Effector CD8-positive, alpha-beta T cell (primary cell): ENCODE measurements around the gene KPNB1.

Source experiments
- DNase-seq: peaks from one replicate; lab custom pipeline; 2025; lab: John Stamatoyannopoulos, UW

Gene KPNB1

DNA sequence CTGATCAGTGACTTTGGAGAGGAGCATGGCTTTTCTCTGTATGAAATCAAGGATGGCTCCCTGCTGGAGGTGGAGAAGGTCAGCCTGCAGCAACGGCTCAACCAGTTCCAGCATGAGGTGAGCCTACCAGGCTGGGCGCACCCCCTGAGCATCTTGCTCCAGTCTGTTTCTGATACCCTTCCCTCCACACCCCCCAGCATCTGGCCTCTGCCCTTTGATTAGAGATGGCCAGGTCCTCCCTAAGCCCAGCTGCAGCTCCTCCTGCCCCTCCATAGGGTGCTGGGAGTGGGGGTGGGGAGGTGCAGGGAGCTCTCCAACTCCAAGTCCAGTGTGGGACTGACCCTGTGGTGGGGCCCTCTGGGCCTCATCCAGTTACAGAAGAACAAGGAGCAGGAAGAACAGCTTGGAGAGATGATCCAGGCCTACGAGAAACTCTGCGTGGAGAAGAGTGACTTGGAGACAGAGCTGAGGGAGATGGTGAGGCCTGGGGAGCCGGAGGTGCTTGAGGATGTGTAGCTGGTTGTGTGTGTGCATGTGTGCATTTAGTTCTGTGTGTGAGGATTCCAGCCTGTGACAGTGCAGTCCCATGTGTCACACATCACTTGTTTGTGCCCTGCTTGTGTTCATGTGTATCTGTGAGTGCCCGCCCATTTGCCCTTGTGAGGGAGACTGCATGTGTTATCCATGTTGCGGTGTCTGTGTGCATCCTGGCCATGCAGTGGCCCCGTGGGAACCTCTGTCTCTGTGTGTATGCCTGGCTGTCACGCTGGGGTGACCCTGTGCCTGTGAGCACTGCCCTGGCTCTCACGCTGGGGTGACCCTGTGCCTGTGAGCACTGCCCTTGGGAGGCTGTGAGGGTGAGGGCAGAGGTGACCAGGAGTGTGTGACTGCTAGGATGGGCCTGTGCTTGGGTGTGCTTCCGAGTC, 47.3 kb downstream of the KPNB1 start:
- no peak for DNase-seq

DNA sequence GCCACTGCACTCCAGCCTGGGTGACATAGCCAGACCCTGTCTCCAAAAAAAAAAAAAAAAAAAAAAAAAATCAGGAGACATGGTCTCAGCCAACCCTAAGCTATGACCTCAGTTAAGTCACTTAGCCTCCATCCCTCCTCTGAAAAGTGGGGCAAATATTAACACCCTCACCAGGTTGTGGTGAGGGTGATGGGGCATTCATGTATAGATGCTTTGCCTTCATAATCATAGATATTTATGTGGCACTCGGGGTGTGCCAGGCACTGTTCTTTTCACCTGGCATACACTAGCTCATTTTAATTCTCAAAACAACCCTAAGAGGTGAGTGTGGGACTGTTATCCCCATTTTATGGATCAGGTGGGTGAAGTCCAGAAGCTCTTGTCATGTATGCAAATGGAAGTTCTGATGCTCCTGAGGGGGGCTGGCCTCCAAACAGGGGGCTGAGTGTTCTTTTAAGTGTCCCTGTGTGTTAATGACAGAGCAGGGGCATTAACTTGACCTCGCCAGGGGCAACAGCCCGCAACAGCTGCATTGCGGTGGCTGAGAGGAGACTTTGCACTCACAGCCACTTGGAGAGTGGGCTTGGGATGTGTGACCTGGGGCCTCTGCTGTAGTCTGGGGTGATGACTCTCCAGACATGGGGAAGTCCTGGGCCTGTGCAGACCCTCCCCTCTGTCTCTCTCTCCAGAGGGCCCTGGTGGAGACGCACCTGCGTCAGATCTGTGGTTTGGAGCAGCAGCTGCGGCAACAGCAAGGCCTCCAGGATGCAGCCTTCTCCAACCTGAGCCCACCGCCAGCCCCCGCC, 48.4 kb downstream of the KPNB1 start:
- DNase-seq: no peak

DNA sequence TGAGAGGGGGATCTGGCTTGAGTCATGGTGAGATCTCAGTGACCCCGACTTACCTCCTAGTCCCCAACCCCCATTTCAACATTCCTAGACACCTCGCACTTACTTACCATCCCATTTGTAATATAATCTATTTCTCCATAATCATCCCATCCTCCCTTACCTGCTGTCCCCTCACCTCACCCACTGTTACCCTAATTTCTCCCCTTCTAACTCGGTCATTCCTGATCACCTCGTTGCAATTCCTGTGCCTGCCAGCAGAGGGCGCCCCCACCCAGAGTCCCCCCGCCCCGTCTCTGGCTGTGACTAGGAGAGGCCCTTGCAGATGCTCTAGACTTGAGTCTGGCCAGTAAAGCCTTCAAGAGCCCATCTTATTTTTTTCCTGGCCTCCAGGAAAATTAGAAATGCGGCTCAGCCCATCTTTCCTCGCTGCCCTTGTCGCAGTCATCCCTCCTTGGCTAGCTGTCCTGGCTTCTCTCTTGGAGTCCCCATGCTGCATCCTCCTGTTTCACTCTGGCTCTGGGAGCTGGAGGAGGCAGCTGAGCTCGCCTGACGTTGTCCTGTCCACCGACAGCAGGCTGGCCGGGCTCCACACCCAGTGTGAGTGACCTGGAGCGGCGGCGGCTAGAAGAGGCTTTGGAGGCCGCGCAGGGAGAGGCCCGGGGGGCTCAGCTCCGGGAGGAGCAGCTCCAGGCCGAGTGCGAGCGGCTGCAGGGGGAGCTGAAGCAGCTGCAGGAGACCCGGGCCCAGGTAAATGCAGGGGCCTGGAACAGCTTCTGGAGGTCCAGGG, 49.2 kb downstream of the KPNB1 start:
- peak; percentile 69 for DNase-seq

DNA sequence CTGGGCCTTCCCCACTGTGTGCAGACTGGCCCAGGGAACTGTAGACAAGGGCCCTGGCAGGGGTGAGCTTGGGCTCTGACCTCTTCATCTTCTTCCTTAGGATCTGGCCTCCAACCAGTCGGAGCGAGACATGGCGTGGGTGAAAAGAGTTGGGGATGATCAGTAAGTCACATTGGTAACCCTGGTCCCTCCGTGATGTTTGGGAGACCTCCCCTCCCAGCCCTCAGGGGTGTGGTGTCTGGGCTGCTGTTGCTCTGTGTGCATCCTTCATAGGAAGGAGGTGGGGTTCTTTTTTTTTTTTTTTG, 49.8 kb downstream of the KPNB1 start:
- DNase-seq: no peak

DNA sequence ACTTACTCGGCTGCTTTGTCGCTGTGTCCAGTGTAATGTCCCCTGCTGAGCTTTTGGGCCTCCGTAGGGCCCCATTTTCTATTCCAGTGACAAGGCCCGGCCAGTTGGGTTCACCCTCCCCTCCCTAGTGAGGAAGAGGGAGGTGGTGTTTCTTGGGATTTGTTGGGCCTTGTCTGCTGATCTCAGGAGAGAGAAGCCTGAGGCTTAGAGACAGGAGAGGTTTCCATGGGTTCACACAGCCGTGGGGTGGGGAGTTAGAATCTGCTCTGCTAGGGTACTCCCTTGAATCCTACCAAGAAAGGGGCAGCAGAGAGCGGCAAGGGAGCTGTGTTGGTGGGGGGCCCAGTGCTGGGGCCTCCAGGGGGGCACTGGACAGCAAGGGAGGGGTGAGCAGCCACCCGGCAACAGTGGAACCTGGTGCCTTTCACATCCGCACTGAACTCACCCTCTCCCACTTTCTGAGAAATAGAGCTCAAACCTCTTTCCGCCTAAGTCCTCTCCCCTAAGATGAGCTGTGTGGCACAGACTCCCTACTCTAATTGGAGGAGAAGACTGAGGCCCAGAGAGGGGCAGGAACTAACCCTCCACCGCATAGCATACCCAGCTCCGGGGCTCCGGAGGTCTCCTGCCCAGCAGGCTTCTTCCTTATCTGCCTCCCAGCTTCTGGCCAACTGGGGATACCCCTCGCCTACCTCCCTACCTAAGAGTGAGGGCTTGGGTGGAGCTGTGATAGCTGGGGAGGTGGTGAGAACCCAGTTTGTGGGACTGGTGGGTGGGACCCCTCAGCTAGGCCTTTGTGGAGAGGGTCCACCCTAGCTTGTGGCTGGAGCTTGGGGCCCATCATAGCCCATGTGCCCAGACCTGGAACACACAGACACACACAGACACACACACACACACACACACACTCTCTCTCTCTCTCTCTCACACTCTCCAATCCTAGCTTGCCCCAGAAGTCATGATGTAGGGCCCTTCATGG, 51.0 kb downstream of the KPNB1 start:
- no peak for DNase-seq

DNA sequence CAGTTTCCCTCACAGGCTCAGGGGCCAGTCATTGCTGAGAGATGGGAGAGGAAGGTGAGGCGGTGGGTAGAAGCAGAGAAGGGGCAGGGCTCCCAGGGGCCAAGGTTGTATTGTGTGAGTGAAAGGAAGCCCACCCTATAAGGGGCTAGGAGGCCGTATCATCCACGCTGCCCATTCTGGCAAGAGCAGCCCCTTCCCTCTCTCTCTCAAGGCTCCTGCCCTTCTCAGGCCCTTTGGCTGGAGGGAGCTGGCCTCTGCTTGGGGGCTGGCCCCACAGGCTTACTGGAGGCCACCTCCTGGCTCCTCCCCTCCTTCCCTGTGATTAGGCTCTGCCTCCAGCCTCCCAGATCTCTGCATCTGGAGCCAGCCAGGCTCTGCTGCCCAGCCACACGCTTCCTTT, 51.9 kb downstream of the KPNB1 start:
- DNase-seq: no peak

DNA sequence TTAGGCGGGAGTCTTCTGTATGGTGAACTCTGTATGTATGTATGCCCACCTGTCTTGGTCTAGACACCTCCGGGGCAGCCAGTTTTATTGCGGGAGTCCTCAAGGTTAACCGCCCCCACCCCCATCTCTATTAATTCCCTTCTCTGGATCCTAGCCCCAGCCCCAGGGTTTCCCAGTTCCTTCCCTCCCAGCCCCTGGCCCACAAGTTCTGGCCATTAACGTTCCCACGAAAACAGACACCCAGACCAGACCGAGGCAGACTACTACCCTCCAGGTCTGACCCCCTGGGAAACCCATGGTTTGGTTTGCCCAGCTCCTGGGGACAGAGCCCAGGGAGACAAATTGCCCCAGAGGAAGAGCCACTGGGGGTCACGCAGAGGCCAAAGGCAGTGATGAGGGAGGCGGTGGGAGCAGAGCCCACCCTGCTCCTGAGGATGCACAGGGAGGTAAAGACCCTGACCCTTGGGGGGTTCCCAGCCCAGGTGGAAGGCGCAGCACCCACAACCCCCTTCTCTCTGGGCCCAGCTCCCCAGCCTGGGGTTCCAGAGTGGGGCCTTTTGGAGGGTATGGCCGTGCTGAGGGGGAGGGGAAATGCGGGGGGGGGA, 52.8 kb downstream of the KPNB1 start:
- DNase-seq: no peak

DNA sequence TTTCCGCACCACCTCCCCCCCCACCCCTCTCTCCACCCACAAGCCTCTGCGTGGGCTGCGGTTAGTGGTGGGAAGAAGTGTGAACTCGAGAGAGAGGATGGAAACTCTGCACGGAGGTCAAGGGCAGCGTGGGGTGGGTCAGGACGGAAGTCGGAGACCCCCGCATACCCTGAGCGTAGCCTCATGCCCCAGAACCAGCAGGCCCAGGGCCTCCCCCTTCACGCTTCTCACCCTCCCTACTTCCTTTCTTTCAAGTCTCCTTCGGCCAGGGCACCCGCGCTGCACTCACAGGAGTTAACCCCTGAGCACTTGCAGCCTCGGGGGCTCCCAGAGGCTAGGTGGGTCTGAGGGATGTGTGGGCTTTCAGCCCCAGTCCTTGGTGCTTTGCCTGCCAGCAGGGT, 53.5 kb downstream of the KPNB1 start:
- peak; percentile 24 for DNase-seq

DNA sequence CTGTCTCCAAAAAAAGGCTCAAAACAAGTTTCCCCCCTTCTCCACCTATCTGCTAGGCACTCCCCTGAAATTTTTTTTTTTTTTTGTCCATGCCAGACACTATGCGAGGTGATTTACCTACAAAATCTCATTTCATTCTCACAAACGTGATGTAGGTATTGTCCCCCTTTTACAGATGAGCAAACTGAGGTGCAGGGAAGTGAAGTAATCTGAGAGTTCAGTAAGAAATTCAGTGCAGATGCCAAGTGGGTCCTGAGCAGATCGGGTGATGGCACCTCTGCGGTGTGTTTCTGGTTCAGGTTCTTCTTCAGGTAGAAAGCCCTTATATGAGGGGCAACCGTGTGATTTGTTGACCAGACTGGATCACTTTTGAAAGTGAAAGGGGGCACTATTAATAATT, 54.0 kb downstream of the KPNB1 start:
- DNase-seq: no peak

DNA sequence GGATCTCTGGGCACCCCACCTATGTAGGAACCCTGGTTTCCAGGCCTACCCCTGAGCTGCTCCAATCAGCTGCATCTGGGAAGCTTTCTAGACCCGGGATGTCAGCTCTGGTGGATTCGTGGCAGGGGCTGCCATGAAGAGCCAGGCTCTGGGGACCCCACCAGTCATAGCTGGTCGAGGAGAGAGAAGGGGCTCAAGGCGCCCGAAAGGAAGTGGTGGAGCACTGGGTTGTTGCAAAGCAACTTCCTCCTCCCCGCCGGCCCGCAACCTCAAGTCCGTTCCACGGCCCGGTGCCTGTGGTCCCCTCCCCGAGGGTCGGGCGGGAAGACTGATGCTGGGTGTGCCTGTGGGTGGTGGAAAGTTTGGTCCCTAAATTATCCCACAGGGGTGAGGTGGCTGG, 54.4 kb downstream of the KPNB1 start:
- DNase-seq: no peak

DNA sequence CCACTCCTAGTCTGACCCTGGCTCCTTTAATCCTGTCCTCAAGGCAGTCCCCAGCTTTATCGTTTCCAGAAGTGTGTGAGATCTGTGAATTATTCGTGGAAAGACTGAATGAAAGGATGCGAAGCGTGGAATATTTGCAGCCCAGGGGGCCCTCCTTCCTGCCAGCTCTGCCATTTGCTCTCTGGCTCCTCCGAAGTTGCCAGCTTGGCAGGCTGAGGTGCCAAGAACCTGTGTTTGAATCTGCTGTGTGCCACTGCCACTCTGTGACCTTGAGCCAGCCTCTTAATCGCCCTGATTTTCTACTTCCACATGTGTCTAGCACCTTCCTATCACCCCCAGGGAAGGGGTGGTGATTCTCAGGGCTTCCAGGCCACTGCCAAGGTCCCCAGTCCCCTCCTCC, 55.0 kb downstream of the KPNB1 start:
- DNase-seq: no peak

DNA sequence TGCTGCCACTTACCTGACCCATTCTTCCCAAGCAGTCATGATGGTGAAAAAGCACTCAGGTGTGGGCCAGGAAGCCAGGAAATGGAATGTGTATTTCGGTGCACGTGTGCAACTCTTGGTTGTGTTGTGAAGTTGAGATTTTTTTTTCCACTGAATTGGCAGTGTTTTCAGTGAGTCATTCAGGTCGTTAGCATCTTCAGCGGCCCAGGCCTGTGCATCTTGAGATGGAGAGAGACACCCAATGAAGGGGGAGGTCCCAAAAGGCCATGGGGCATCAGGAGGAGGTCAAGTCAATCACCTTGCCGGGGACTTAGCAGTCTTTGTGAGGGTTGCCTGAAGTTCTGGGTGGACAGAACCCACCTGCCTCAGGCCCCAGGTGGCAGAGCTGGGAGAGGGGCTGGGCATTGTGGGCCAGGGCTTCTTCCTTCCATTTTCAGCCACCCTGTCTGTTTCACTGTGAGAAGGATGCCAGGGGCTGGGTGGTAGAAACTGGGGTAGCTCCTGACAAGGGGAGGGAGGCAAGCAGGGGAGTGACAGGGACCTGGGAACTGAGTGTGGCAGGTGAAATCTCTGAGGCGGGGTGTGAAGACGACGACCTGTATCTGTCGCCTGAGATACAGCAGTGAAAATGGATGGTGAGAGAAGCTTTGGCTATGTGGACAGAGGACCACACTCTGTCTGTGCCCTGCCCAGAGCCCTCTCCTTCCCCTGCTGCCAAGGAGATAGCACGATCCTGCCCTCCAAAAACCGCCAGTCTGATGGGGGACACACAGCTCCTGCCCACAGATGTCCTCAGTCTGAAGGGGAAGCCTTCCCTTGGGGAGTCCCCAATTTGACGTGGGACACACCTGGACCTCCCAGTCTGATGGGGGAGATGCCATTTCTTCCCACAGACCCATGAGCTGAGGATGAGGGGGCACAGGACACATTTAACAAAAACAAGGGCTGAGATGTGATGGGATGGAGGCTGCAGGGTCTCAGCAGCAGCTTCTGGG, 56.1 kb downstream of the KPNB1 start:
- no peak for DNase-seq

DNA sequence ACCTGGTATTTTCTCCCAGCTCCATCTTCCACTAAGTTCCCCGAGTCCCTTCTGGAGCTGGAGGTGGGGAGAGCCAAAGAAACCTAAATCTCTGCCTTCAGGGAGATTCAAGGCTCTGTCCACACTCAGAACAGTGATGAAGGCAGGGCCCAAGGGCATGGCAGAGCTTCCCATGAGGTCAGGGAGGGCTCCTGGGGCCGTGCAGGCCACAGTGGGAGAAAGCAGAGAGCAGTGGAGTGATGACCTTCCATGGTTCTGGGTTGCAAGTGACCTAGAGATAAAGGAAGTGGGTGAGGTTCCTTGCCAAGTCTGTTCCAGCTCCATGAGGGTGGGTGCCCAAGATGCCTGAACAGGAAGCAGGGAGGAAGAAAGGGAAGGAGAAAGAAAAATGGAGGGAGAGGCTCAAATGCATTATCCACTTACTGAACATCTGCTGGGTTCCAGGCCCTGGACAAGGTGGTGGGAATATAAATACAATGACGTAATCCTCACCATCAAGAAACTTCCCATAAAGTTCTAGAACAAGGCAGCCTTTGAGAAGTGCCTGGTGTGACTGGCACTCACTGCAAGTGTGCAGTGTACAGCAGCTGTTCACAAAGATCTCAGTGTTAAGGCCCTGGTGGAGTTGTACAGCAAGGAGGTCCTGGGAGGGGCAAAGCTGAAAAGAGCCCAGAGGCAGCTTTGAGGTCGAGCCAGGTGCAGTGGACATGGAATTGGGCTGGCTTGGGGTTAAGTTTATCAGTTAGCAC, 57.5 kb downstream of the KPNB1 start:
- DNase-seq: no peak

DNA sequence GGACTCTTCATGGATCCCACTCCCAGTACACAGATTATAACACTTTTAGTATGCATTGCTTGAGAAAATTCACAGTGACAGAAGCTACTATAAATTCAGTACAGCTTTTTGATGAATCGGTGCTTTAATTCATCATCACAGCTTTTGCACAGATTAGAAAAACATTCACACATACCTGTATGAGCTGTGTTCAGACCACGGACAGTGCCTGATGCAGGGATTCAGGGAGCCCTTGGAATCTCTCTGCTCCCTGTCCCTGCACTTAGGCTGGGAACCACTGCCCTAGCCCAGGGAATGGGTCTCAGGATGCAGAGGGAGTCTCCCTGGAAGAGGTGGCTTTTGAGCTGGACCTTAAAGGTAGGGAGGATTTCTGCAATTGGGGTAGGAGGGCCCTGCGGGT, 58.2 kb downstream of the KPNB1 start:
- no peak for DNase-seq

DNA sequence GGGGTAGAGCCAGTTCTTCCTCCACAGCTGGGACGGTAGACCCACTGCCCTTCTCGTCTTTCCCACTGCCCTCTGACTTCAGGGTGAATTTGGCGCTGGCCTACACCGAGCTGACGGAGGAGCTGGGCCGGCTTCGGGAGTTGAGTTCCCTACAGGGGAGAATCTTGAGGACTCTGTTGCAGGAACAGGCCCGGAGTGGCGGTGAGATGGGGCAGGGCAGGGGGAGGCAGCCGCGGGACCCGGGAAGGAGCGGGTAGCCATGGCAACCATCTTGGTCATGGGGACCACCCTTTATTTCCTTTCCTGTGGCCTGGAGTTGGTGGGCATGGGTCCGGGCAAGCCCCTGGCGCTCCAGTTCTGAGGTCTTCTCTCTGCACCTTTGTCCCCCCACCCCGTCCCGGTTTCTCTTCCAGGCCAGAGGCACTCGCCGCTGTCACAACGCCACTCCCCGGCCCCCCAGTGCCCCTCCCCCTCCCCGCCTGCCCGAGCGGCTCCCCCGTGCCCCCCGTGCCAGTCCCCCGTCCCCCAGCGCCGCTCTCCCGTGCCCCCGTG, 58.7 kb downstream of the KPNB1 start:
- no peak for DNase-seq

DNA sequence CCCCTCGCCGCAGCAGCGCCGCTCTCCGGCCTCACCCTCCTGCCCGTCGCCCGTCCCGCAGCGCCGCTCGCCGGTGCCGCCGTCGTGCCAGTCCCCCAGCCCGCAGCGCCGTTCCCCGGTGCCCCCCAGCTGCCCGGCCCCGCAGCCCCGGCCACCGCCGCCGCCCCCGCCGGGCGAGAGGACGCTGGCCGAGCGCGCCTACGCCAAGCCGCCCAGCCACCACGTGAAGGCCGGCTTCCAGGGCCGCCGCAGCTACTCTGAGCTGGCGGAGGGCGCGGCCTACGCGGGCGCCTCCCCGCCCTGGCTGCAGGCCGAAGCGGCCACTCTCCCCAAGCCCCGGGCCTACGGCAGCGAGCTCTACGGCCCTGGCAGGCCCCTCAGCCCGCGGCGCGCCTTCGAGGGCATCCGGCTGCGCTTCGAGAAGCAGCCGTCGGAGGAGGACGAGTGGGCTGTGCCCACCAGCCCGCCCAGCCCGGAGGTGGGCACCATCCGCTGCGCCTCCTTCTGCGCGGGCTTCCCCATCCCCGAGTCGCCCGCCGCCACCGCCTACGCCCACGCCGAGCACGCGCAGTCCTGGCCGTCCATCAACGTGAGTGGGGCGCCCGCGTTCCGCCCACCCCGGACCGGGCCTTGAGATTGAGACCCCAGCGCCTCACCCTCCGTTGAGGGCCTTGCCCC, 59.3 kb downstream of the KPNB1 start:
- DNase-seq: no peak

DNA sequence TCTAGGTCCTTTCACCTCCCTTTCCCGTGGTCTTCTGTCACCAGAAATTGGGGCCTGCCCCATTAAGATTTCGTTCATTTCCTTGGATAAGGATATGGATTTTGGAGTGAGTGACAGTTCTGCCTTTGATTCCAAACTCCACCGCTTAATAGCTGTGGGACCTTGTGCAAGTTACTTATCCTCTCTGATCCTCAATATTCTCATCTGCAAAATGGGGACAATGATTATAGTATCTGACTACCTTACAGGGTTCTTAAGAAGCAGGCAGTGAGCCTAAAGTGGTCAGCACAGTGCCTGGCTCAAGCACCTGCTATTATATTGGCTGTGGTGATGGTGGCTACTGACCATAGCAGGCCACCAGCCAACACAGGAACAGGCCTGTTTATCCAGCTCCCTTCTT, 59.9 kb downstream of the KPNB1 start:
- no peak for DNase-seq
